Spleen (tissue), 7 donors: ENCODE measurements around the gene HINFP.

Experiments used
- CTCF ChIP-seq, 11 experiments: fragments of 200-600 bp in 7 of 11; fragments of 450-650 bp in 4 of 11; sonication (generic) in 4 of 11; IDR thresholded peaks in 8 of 11; conservative IDR thresholded peaks in 3 of 11; 1 replicate in 7 of 11; 2 replicates in 4 of 11; pipeline versions ENCODE4 v1.4.0 to v1.8.0; 2016 to 2021; ENCODE audit warnings: antibody characterized with exemption in 11 of 11, inconsistent platforms in 4 of 11, mild to moderate bottlenecking in 1 of 11
- POLR2A ChIP-seq, 3 donors: fragments of 450-650 bp; IDR thresholded peaks; one replicate each; pipeline ENCODE4 v1.5.1; 2017; ENCODE audit warnings: antibody characterized with exemption in 3 of 3, mild to moderate bottlenecking in 1 of 3
- POLR2AphosphoS5 ChIP-seq, 3 donors: sonication (generic); formaldehyde crosslinking; IDR thresholded peaks; one replicate each; pipeline ENCODE4 v1.5.1; 2017; ENCODE audit warnings: antibody characterized with exemption in 3 of 3
- donor health status: DM: no; HTN: no; CAD: no; lungs with moderate emphysema.
- donor health status: DM: no; HTN: no; CAD: no.
- donor health status: DM: no; HTN: no; CAD: no.

- TF ChIP-seq CTCF (IDR thresholded peaks at IDR 0.05 in 8 of 11, conservative IDR thresholded peaks at IDR 0.05 in 3 of 11) (peak in 7 of 11 experiments; percentile 26 to 52 (median 44)), POLR2A (IDR thresholded peaks at IDR 0.05) (no peak), POLR2AphosphoS5 (IDR thresholded peaks at IDR 0.05) (peak in 1 of 3 donors; percentile 20)
These were observed 13.1 kb downstream of the HINFP start for GRCh38 chr11:119134389-119134978.
